ENCODE measurements around the gene S100A13. TPM values are rescaled to one million over a fixed set of nuclear protein-coding genes. Genes with fewer than 3 reads are reported as not detected.

The S100A13 gene
- total RNA-seq, 1 donor from 2014 or later: 16.2 TPM

DNA sequence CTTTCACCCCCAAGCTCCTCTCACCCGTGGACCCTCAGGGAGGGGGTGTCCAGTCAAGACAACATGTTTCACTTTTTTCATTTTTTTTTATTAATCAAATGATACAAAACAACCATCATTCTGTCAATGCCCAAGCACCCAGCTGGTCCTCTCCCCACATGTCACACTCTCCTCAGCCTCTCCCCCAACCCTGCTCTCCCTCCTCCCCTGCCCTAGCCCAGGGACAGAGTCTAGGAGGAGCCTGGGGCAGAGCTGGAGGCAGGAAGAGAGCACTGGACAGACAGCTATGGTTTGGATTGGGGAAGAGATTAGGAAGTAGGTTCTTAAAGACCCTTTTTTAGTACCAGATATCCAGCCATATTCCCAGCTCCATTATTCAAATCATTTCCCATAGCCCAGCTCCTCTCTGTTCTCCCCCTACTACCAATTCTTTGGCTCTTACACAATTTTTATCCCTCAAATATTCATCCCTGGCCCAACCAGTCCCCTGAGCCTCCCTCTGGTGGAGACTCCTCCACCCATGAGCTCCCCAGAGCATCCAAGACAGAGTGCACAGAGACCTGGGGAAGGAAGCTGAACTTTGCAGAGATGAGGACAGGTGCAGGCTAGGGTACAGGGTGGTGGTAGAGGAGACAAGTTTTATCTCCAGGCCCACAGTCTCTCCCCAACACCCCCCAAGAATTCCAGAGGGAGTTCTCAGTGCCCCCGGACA lies 13.0 kb downstream of the S100A13 start:
- ChIA-PET CTCF (no interaction called here), POLR2A (interaction anchor here (0.8 to 1.6 kb wide), 3 partner anchors 10 to 113 kb away, joined by 3 to 8 read pairs (median 3); partner anchors contain the start of genes CHTOP and INTS3)
- Mint-ChIP-seq H3K4me1 (no peaks in the 10 kb centered on the region), H3K27me3 (no peaks in the 10 kb centered on the region), H3K36me3 (ENCODE audit: low read depth) (no peaks in the 10 kb centered on the region), H3K4me3 (no peak overlapping the region), H3K27ac (no peak overlapping the region), H3K9me3 (no peaks in the 10 kb centered on the region)
- DNase-seq: no peak
- no peak for TF ChIP-seq CTCF (IDR thresholded peaks at IDR 0.05)
- ATAC-seq (ENCODE audit: low read depth): no peak
- intact Hi-C loops (cut with micrococcal nuclease): no loop called here

GRCh38 chr1:153613406-153613805 lies 13.9 kb downstream of the S100A13 start:
- Mint-ChIP-seq H3K27me3 (no peaks in the 10 kb centered on the region), H3K9me3 (no peaks in the 10 kb centered on the region), H3K4me1 (peaks cover 1% of the 10 kb centered on the region), H3K4me3 (no peak overlapping the region), H3K36me3 (ENCODE audit: low read depth) (no peaks in the 10 kb centered on the region), H3K27ac (no peak overlapping the region)
- POLR2A ChIA-PET: interaction anchor here (2.2 kb wide), 1 partner anchor 21 kb away, joined by 8 read pairs; the partner anchor contains the start of gene CHTOP
- DNase-seq (no peak), ATAC-seq (ENCODE audit: low read depth) (no peak)
- no peak for TF ChIP-seq CTCF (IDR thresholded peaks at IDR 0.05)
- CTCF ChIA-PET: no interaction called here
- intact Hi-C loops (cut with micrococcal nuclease): no loop called here

- Mint-ChIP-seq H3K4me3 (no peak within 1 kb of the TSS), H3K27ac (no peak within 1 kb of the TSS), H3K36me3 (ENCODE audit: low read depth) (no peaks in the 10 kb centered on the region), H3K27me3 (no peaks in the 10 kb centered on the region), H3K4me1 (peaks cover 1% of the 10 kb centered on the region), H3K9me3 (no peaks in the 10 kb centered on the region)
- POLR2A ChIA-PET: interaction anchor here (2.2 kb wide), 1 partner anchor 21 kb away, joined by 8 read pairs; the partner anchor contains the start of gene CHTOP
- DNase-seq (no peak), ATAC-seq (ENCODE audit: low read depth) (no peak)
- intact Hi-C loops (cut with micrococcal nuclease): no loop called here
- TF ChIP-seq CTCF (IDR thresholded peaks at IDR 0.05): no peak
- CTCF ChIA-PET: no interaction called here
Observed at GRCh38 chr1:153612755-153613331, 14.5 kb downstream of the S100A13 start, which contains the start of gene S100A16. TSS of gene S100A16 (minus strand) at chr1:153613137. CDS start at chr1:153608151, 4,986 bp downstream.

- ChIA-PET CTCF (no interaction called here), POLR2A (interaction anchor here (2.2 kb wide), 1 partner anchor 22 kb away, joined by 8 read pairs; the partner anchor contains the start of gene CHTOP)
- Mint-ChIP-seq H3K27ac (no peak overlapping the region), H3K4me1 (peaks cover 1% of the 10 kb centered on the region), H3K36me3 (ENCODE audit: low read depth) (no peaks in the 10 kb centered on the region), H3K4me3 (no peak overlapping the region), H3K9me3 (no peaks in the 10 kb centered on the region), H3K27me3 (no peaks in the 10 kb centered on the region)
- TF ChIP-seq CTCF (IDR thresholded peaks at IDR 0.05): no peak
- ATAC-seq (ENCODE audit: low read depth) (no peak), DNase-seq (no peak)
- intact Hi-C loops (cut with micrococcal nuclease): no loop called here
Observed at GRCh38 chr1:153612111-153612754, 15.1 kb downstream of the S100A13 start.

- no peaks in the 10 kb centered on the region for H3K9me3 Mint-ChIP-seq
- ATAC-seq (ENCODE audit: low read depth): no peak
- no peak for TF ChIP-seq CTCF (IDR thresholded peaks at IDR 0.05)
- no peaks in the 10 kb centered on the region for H3K36me3 Mint-ChIP-seq (ENCODE audit: low read depth)
- no peak for DNase-seq
- no peaks in the 10 kb centered on the region for H3K27me3 Mint-ChIP-seq
- CTCF ChIA-PET: interaction anchor here (0.9 kb wide), 1 partner anchor 12 kb away, joined by 4 read pairs; no protein-coding TSS in a partner anchor
- POLR2A ChIA-PET: interaction anchor here (2.2 kb wide), 1 partner anchor 23 kb away, joined by 8 read pairs; the partner anchor contains the start of gene CHTOP
- no peak overlapping the region for H3K27ac Mint-ChIP-seq
- intact Hi-C loops (cut with micrococcal nuclease): no loop called here
- peaks cover 8% of the 10 kb centered on the region for H3K4me1 Mint-ChIP-seq
- no peak overlapping the region for H3K4me3 Mint-ChIP-seq
Observed at GRCh38 chr1:153611356-153611755, 15.9 kb downstream of the S100A13 start.
